Left ventricle myocardium inferior (tissue), 1 donor: ENCODE measurements around the gene CHID1. TPM values are rescaled to one million over a fixed set of nuclear protein-coding genes. Genes with fewer than 3 reads are reported as not detected.

Experiments used
- DNase-seq: peaks from one replicate; pipeline ENCODE4 v3.0.0-alpha.2; 2020
- H3K27ac ChIP-seq: fragments of 200-600 bp; replicated peaks from 2 replicates; pipeline ENCODE4 v1.8.0; 2021
- H3K27me3 ChIP-seq: fragments of 200-600 bp; 2 replicates; pipeline ENCODE4 v1.8.0; 2021; ENCODE audit warnings: low read depth
- H3K36me3 ChIP-seq: fragments of 200-600 bp; 2 replicates; pipeline ENCODE4 v1.8.0; 2021
- H3K4me1 ChIP-seq: fragments of 200-600 bp; 2 replicates; pipeline ENCODE4 v1.8.0; 2021
- H3K4me3 ChIP-seq: fragments of 200-600 bp; 2 replicates; pipeline ENCODE4 v1.8.0; 2021; ENCODE audit warnings: mild to moderate bottlenecking, moderate library complexity
- H3K9me3 ChIP-seq: fragments of 200-600 bp; replicated peaks from 2 replicates; pipeline ENCODE4 v1.8.0; 2021
- CTCF ChIP-seq: fragments of 200-600 bp; IDR thresholded peaks from 2 replicates; pipeline ENCODE4 v1.8.0; 2021; ENCODE audit warnings: antibody characterized with exemption, mild to moderate bottlenecking, borderline replicate concordance
- intact Hi-C: fragments of 100-400 bp; cut with micrococcal nuclease; formaldehyde crosslinking; loops from one replicate; pipeline ENCODE4 v1.11.0; 2022
- total RNA-seq: library from RNA; stranded (reverse); fragmentation: NEBNext Ultra II Directional; extraction: Animal tissue kit (Norgen Biotek cat#: 25700); gene quantifications from one replicate; pipeline ENCODE4 v1.2.1, GENCODE V29; 2021
- donor health status: DM: no; HTN: yes; CAD: no; lungs with severe emphysema.

CHID1 gene
- total RNA-seq, 1 donor from 2014 or later, result 54.2 TPM

DNA sequence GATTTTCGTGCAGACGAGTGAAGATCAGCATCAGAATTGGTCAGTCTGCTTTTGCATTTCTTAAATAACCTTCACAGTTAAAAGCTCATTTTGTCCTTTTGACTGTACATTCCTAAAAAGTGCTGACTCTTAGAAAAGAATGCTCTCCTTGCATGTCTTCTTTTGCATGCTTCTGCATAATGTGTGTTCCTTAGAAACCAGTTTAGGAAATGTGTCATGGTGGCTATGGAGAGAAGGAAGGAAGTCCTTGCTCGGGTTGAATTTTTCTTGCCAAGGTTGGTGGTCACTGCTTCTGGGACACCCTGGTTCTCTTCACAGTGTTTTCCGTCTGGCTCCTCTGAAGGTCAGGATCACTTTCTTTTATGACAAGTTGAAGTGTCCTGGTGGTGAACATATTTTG is 21.8 kb upstream of the CHID1 start:
- intact Hi-C loops, result no loop called here

DNA sequence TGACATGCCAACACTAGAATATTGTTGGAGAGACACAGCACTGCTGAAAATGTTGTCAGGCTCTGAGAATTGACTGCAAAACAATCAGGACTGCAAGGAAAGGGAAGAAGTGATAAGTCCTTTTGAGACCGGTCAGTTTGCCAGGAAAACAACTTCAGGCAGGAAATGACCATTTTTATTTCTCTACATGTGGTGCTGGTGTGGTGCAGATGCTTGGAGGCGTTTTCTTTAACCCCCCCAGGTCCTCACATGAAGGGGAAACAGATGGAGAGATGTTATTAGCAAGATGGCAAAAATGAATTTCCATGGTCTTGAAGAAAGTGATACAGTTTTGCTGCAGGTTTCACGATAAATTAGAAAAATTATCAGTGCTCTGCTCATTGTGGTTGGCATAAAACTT is 20.8 kb upstream of the CHID1 start:
- H3K27ac ChIP-seq, result peak overlapping the region; percentile 54
- peak overlapping the region; percentile 3 for H3K4me3 ChIP-seq
- peaks cover 79% of the 10 kb centered on the region for H3K4me1 ChIP-seq
- no peaks in the 10 kb centered on the region for H3K36me3 ChIP-seq
- no peaks in the 10 kb centered on the region for H3K27me3 ChIP-seq
- DNase-seq, result no peak
- no peak for TF ChIP-seq CTCF
- intact Hi-C loops, result no loop called here
- H3K9me3 ChIP-seq, result no peaks in the 10 kb centered on the region

More for the DNA sequence above, 21.8 kb upstream of the CHID1 start:
- no peak for DNase-seq
- peak overlapping the region; percentile 54 for H3K27ac ChIP-seq
- TF ChIP-seq CTCF, result no peak
- H3K4me1 ChIP-seq, result peaks cover 69% of the 10 kb centered on the region
- H3K27me3 ChIP-seq, result no peaks in the 10 kb centered on the region
- no peak overlapping the region for H3K4me3 ChIP-seq
- no peaks in the 10 kb centered on the region for H3K9me3 ChIP-seq
- H3K36me3 ChIP-seq, result no peaks in the 10 kb centered on the region

DNA sequence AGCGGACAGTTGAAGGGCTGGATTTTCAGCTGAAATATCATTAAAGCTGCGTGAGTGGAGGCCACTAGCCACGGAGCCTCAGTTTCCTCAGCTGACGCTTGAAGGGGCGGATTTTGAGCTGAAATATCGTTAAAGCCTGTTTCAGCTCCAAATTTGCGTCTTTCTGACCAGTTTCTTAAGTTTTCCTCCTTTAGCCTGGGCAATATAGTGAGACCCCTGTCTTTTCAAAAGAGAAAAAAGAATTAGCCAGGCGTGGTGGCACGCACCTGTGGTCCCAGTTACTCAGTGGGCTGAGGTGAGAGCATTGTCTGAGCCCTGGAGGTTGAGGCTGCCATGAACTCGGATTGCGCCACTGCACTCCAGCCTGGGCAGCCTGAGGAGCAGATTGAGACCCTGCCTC is 18.8 kb upstream of the CHID1 start:
- DNase-seq, result no peak
- TF ChIP-seq CTCF, result no peak
- Histone ChIP-seq H3K4me1 (peaks cover 96% of the 10 kb centered on the region), H3K36me3 (no peaks in the 10 kb centered on the region), H3K9me3 (no peaks in the 10 kb centered on the region), H3K27me3 (no peaks in the 10 kb centered on the region), H3K27ac (no peak overlapping the region), H3K4me3 (no peak overlapping the region)
- intact Hi-C loops, result no loop called here

DNA sequence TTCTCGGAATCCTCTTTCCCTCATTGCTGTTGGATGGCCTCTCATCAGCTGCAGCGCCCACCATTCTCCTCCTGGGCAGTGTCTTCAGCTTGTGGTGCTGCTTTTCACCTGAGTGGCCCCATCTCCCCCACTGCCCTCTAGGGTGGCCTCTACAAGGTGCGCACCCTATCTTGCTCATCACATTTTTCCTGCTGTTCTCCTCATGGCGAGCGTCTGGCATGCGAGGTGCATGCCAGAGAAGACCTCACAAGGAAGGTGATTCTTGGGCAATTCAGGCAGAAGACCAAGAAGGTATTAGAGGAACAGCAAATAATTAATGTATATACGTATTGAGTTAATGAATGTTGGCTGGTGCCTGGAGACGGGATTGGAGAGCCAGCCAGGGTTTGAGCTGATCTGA is 18.2 kb upstream of the CHID1 start:
- Histone ChIP-seq H3K9me3 (no peaks in the 10 kb centered on the region), H3K4me1 (peaks cover 92% of the 10 kb centered on the region), H3K27me3 (no peaks in the 10 kb centered on the region), H3K27ac (peak overlapping the region; percentile 11), H3K4me3 (no peak overlapping the region), H3K36me3 (no peaks in the 10 kb centered on the region)
- DNase-seq, result no peak
- TF ChIP-seq CTCF, result no peak
- intact Hi-C loops, result no loop called here

DNA sequence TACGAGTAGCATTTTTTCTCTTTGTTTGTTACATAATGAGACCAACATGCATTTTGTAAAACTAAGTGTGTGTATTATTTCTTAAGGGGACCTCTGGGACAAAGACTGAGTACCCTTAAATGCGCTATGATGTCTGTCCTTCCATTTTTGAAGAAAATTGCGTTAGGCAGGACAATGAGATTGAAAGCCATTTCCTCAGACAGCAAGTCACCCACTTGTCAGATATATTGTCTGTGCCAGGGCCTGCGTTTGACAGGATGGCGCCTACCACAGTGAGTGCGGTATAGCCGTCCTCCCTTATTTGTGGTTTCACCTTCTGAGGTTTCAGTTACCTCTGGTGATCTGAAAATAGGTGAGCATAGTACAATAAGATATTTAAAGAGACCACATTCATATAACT is 17.3 kb upstream of the CHID1 start:
- peaks cover 83% of the 10 kb centered on the region for H3K4me1 ChIP-seq
- H3K36me3 ChIP-seq, result no peaks in the 10 kb centered on the region
- no peak for DNase-seq
- no peak overlapping the region for H3K27ac ChIP-seq
- no peak for TF ChIP-seq CTCF
- no peaks in the 10 kb centered on the region for H3K27me3 ChIP-seq
- no peak overlapping the region for H3K4me3 ChIP-seq
- H3K9me3 ChIP-seq, result no peaks in the 10 kb centered on the region
- intact Hi-C loops, result no loop called here
